Vagina (tissue), 2 donors: Measurements from ENCODE around the gene USP6NL.

ENCODE experiments used
- POLR2A ChIP-seq, 2 donors: fragments of 450-650 bp; IDR thresholded peaks; one replicate each; pipeline ENCODE4 v1.6.1; 2017; ENCODE audit warnings: antibody characterized with exemption in 2 of 2, mild to moderate bottlenecking in 2 of 2, moderate library complexity in 2 of 2
- POLR2AphosphoS5 ChIP-seq, 2 donors: sonication (generic); formaldehyde crosslinking; IDR thresholded peaks; one replicate each; pipeline ENCODE4 v1.9.0; 2017; ENCODE audit warnings: antibody characterized with exemption in 2 of 2, mild to moderate bottlenecking in 2 of 2, low read depth in 1 of 2; ENCODE audit not compliant: insufficient read depth in 1 of 2
- TF ChIP-seq, protein P1 (sequence below), 3 experiments: fragments of 450-650 bp in 2 of 3; fragments of 200-600 bp in 1 of 3; sonication (generic) in 1 of 3; IDR thresholded peaks; one replicate each; pipeline ENCODE4 v1.5.1; 2017 to 2019; ENCODE audit warnings: antibody characterized with exemption in 3 of 3, mild to moderate bottlenecking in 2 of 3, moderate library complexity in 2 of 3

- TF ChIP-seq, protein P1, sequence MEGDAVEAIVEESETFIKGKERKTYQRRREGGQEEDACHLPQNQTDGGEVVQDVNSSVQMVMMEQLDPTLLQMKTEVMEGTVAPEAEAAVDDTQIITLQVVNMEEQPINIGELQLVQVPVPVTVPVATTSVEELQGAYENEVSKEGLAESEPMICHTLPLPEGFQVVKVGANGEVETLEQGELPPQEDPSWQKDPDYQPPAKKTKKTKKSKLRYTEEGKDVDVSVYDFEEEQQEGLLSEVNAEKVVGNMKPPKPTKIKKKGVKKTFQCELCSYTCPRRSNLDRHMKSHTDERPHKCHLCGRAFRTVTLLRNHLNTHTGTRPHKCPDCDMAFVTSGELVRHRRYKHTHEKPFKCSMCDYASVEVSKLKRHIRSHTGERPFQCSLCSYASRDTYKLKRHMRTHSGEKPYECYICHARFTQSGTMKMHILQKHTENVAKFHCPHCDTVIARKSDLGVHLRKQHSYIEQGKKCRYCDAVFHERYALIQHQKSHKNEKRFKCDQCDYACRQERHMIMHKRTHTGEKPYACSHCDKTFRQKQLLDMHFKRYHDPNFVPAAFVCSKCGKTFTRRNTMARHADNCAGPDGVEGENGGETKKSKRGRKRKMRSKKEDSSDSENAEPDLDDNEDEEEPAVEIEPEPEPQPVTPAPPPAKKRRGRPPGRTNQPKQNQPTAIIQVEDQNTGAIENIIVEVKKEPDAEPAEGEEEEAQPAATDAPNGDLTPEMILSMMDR (IDR thresholded peaks at IDR 0.05), result no peak
- no peak for TF ChIP-seq POLR2A (IDR thresholded peaks at IDR 0.05)
- TF ChIP-seq POLR2AphosphoS5 (IDR thresholded peaks at IDR 0.05; ENCODE audit: insufficient read depth in 1 of 2, low read depth in 1 of 2), result no peak
Measured at GRCh38 chr10:11631890-11632587, 20.6 kb upstream of the USP6NL start.
